Inflammatory macrophage treated with lipopolysaccharide for 1 hour (primary cell): Measurements from ENCODE around the gene SOX6.

Experiments used
- DNase-seq, 2 donors: peaks; one replicate each; pipeline ENCODE4 v3.0.0-alpha.2; 2020 to 2022

The SOX6 gene

DNA sequence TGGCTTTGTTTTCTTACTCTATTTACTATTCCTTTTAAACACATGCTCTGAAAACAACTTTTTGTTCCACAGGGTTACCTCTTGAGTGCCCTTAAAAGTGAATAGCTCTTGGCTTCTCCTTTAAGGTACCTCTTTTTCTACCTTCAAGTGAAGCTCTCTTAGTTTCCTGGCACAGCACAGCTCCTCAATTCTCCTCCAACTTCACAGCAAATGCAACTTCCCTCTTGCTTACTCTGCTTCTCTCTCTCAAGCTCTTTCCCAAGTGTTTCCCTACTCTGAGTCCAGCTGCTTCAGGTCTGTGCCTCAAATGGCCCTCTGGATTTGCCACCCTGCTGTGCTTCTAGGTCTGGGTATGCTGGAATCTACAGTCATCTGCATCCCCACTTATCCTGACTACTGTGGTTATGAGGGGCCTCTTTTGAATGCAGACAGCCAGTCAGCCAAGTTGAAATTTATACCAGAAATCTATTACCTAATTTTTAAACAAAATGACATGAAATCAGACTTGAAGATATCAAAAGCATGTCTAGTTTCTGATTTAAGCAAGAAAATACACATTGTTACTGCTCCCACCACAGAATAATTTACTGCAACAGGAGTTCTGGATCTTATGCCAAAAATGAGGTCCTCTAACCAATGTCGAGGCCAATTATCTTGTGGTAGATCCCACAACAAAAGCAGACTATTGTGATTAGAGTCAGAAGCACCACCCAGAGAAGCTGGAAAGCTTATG, 371.1 kb downstream of the SOX6 start:
- no peak for DNase-seq

DNA sequence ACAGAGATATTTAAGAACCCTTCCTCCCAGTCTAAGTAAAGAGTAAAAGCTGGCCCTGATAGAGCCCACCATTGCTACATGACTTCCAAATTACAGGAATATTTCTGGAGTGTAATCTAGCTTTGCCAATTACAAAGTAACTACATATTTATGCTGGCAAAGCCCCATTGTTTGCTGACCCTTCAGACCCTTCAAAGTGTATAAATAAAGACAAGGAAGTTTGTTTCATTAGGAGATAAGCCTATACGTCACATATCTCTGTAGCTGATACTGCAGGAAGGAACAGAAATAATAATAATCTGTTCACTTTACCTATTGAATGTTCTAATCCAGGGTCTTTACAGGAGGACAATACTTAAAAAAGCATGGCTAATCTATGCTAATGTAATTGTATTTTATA, 375.1 kb downstream of the SOX6 start:
- DNase-seq: no peak

DNA sequence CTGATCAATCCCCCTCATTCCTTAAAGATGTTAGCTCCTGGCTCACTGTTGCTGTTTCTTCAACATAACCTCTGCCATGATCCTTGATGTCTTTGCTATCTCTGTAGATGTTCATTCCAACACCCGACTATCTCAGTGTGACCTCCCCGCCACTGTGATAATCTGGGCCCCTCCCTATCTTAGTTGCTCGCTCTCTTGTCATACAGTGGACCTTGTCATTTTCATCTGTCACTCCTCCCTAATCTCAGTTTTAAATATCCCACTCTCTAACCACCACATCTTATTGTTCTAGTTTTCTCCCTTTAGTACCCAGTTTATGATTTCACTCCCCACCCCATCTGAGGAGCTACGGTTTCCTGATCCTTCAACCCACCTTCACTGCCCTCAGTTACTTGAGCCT, 379.2 kb downstream of the SOX6 start:
- no peak for DNase-seq

DNA sequence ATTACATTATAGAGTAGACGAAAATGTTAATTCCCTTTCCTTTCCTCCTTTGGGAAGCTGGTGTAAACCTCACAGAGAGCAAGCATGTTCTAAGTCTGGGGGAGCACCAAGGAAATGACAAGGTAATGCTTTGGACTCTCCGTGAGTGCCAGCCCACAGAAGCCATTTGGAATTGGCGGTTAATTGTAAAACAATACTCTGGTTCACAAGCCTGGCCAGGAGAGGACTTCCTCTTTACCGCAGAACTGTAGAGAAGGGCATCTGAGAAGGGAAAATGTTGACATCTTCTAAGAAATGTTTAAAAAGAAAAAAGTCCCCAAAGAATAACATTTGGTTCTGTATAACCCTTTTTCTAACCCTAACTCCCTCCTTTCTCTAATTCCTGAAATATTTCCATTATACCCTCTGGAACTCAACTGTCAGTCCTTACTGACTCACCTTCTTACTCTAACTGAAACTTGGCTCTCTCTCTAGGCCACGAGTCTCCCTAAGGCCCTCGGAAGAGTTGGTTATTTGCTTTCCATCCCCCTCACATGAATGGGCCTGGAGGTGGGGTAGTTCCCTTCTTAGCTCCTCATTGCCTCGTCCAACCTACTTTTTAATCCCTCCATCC, 379.8 kb downstream of the SOX6 start:
- no peak for DNase-seq

DNA sequence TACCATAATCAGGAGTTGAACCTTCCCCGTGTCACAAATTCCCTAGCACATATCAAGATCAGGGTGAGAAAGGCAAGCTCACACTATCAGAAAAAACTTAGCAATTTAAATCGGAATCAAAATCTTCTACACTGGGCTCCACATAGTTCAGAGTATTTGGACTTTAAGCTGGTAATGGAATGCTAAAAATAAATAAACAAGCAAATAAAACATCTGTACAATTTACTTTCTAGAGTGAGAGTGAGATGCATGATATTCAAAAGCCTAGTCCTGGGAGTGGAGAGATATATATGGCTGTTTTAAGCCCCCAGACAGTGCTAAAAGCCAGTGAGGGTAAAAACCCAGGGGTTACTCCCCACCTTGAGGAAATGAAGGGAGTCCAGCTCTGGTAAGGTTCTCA, 380.6 kb downstream of the SOX6 start:
- no peak for DNase-seq

DNA sequence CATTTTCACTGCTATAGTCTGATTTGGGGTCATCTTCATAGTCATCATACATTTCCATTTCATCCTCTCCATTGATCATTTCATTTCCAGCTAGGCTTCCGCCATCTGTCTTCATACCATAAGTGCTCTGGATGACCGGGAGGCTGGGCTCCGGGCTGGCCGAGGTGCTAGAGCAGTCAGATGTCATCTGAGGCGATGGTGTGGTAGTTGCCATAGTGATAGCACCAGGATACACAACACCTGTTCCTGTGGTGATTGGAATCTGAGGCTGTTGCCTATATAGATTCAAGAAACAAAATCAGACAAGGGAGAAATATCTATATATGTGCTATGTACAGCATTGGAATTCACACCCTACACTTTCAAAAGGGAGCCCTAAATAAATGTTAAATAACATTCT, 383.5 kb downstream of the SOX6 start:
- DNase-seq: no peak

DNA sequence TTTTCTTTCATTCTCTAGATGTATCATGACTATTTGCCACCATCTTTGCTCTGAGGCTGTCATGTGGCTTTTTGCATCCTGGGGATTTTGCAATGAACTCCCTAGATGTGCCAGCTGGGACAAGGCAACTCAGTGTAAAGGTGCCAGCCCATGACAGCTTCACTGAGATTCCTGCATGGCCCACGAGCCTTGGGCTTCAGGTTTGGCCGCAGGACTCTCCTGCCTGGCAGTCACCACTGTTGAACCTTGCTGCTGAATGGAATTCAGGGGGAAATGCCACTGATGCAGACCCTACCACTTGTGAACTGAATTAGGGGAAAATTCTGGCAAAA, 385.2 kb downstream of the SOX6 start:
- no peak for DNase-seq

DNA sequence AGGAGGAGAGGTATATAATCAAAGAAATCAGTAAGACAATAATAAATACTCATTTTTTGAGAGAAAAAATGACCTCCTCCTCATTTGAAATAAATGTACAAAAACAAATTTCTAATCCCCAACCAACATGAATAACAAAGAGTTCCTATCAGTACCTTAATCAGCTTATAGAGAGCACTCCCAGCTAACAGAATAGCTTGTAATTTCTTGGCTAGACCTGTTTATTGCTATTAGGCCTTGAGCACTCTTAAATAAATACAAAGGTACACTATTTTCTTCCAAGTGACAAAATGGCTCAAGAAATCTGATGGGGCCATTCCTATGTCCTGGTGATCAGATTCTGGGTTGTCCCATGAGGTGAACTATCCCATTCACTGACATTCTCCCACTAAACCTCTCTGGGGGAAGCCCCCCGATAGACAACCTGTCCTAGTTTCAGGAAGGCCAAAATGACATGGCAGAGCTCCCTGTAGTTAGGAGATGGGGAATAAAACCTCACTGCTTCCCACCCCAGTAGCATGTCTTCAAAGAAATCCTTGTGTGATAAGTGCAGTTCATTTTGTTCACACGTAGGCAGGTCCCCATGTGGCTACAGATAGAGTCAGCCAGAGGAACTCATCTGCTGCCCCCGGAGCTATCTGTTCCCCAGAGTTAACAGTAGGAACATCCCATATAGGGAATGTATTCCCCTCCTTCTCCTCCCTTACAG, 385.7 kb downstream of the SOX6 start:
- DNase-seq: no peak

DNA sequence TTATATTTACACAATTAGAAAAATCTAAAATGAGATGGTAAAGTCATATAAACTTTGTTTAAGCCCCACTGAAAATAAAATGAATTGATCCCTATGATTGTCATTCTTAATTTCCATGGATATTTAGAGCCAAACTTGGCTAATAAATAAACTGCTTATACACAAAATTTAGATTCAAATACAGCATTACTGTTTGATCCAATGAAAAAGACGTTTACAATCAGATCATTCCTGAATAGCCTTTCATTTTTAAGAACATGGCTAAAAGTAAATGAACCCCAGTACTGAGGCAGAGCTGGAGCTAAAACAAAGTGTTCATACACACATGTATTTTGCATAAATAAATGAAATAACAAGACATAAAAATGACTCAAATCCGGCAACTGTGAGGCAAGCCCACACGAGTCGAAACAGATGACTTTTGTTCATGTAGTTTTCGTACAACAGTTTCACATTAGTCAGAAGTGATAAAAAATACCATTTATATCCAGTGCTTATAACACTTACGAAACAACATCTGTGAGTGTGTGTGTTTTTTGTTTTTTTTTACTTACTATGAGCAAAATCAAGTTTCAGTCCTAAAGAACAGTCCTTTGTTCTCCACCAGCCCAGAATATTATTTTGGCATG, 386.5 kb downstream of the SOX6 start:
- peak in 1 of 2 donors; percentile 20 for DNase-seq

DNA sequence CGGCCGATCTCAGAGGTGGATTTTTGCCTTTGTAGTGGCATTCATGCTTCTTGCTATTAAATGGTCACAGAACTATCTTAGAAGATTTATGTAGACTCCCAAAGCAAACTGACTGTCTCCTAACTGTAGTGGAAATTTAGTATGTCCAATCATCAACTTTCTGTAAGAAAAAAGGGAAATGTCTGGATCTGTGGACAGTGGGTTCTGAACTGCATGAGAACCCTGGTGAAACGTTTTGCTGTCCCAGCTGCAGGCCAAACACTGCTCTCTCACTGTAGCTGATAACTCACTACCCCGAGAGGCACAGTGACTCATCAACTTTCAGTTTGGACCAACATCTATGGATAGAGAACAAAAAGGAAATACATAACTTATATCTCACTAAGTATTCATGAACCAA, 387.1 kb downstream of the SOX6 start:
- DNase-seq: peak; percentile 54 to 62

DNA sequence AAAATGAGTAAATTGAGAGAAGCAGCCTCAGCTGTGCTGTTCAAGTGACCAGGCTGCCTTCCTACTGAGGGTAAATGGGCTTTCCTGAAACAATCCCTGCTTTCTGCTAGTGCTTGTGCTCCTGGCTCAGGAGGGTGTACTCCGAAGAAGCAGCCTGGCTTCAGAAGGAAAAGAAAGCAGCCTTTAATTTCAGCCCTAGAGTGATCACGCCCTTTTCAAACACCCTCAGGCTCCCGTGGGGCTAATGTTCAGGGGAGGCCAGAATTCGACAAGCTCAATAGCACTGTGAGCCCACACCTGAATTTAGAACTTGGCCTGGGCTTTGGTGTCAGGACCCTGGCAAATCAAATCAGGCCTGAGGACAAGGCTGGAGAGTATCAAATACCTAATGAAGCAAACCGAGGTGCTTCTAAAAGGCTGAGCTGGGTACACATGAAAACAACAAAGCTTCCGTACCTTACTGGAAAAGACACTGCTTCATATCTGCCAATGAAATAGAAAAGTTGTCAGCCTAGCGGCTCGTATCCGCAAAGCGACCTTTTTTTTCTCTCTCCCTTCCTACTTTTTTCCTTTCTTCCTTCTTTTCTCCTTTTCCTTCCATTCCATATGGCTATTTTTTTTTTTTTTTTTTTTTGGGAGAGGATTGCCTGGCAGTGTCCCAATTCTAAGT, 387.8 kb downstream of the SOX6 start:
- no peak for DNase-seq

DNA sequence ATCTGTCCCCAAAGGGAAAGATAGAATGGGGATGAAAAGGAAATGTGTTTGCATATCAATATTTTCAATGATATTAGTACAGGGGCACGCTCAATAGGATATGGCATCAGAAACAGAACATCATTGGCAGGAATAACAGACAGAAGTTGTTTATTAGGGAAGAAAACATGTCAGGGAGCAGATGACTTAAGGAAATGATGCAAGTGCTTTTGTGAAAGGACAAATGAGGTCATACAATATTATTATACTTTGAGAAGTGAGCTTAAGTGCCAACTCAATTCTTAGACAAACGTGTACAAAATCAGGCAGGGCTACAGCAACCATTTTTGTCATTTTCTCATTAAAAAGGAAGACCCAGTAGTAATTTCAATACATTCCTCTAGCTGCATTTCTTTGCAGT, 388.4 kb downstream of the SOX6 start:
- peak; percentile 66 to 76 for DNase-seq

DNA sequence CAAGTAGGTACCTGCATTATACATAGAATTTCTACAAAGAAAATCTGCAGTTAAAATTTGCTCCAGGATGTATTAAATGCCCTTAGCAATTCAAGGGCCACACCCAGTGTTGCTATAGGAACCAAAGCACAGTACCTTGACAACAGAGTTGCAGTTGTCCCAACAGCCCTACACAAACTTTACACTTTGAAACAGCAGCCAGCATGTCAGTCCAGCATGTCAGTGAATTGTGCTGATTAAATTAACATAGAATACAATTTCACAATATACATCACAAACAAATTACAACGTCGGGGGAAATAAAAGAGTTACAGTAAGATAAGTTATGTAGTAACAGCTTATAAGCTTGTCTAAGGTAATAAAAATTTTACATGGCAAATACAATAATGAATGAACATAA, 389.2 kb downstream of the SOX6 start:
- no peak for DNase-seq

DNA sequence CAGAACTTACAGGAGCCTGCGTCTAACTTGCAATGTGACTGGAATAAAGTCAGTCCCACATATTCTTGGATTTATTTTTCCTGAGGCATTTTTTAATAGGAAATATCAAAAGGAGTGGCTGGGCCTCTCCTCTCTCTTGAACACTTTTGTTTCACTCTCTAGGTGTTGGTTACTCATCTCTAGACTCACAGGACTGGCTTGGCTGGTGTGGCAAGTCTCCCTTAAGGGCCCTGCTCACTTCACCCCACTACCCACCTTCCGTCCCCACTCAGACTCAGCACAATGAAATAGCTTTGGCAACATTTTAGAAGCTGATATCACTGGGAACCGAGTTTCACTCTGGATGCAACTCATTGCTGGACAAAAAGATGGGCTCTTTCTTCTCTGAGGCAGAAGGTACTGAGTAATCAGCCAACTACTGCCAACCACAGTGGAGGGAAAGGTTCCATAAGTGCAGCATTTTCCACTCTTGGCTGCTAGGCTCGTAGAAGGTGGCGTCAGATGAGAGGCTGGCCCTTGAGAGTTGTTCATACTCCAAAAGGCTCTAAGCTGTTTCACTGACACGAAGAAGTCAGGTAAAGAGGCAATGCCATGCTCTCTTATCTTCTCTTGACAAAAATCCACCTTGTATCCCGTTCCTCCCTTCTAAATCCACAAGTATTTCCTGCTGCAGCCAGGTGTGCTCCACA, 390.6 kb downstream of the SOX6 start:
- DNase-seq: no peak

DNA sequence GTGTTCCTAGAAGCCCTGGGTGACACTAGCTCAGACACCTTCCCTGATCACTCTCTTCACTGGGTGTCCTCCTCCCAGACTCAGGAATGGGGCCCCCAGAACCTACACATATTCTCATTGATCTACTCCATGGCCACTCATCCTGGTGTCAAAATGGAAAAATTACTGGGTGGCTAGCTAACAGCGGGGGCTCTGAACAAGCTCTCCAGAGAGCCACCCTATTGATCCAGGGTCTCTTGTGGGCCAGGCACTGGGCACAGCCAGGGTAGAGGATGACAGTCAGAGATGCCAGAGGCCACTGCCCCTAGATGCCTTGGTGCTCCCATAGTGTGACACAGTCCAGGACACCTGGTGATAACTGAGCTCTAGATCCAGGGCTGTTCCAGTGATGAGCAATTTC, 393.1 kb downstream of the SOX6 start:
- DNase-seq: no peak

DNA sequence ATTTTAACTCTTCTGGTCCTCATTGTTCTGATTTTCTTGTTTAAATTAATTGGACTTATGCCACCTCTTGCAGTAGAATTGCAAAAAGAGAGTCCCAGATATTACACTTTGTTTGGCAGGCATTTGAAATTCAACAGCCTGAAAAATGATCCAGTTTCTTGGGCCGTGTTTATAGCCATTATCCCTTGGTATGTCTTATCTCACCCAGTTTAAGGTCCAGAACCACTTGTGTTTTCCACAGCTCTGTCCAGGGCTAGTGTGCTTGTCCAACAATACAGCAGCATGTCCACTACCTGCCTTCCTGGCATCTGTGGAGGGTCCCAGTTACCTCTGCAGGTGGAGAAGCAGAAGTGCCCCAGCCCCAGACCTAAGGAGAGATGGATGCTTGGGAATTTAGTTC, 397.4 kb downstream of the SOX6 start:
- DNase-seq: no peak

DNA sequence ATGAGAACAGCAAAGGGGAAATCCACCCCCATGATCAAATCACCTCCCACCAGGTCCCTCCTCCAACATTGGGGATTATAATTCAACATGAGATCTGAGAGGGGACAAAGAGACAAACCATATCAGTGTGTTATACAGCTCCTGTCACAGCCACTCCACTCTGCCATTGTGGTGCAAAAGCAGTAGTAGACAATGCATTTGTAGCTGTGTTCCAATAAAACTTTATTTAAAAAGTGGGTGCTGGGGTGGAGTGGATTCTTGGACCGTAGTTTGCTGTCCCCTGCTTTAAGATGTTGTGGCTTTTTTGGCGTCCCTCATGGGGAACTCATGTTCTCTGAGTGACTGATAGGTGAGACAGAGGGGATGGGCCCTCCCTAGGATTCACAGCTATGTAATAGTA, 399.1 kb downstream of the SOX6 start:
- DNase-seq: no peak

DNA sequence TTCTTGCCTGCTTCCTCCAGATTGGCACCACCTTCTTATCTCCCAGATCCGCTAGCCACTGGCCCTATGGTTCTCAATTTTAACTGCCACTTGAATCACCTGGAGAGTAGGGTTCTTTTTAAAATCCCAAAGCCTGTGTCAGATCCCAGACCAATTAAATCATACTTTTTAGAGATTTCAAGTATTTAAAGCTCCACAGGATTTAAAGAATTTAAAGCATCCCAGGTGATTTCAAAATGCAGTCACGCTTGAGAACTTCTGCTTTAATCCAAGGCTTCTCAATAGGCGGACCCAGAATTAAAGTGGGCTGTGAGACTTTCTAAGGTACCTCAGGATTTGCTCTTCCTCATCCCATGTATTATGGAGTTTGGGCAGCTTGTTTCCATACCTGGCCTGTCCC, 400.0 kb downstream of the SOX6 start:
- DNase-seq: no peak

DNA sequence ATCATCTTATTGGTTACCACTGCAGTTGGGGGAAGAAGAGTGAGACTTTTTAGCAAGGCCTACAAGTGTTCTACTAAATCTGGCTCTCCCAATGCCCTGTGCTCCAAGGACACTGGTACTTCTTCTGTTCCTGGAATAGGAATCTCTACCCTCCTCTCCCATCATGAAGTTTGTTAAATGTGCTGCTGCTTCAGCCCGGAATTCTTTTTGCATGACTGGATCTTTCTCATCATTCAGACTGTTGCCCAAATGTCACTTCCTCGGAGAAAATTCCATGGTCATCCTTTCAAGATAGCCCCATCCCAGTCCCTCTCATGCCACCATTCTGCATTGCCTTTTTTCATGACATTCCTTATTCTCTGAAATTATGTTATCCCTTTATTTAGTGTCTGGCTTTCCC, 400.8 kb downstream of the SOX6 start:
- DNase-seq: no peak

DNA sequence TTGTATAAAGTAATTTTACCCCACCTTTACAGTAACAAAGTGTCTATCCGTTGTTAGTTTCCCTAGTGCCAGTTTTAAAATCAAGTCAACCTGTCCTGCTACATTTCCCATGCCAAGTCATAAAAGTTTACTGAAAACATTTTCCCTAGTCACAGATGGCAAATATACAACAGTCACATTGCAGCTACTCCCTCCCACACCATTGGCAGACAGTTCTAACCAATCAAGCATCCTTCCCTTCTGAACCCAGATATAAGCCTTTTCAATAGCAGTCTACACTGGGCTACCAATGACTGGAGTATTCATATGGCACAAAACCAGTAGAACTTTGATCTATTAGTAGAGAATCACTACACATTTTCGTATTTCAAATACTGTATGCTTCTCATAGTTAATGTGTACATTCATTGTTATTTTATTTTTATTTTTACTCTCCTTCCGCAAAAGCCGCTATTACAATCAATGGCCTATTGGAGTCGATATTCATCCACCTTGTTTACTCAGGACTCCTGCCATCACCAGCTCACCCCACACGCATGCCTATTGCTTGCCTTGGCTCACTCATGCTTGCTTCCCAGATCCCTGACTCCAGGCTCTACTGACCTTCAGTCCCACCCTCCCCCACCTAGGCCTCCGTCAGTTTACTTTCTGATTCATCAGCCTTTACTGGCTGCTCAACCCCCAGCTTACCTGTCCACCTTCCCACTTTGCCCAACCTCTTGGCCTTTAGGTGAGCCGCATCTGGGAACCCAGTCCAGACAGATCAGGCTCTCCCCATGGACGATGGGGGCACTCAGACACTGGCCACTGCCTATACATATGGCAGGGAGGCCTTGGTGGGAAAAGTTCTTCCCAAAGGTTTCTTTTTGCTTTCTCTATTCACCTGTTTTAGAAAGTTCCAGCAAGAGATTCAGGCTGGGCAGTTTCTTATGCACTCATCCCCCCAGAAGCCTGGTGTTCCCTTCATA, 408.4 kb downstream of the SOX6 start:
- DNase-seq: no peak

DNA sequence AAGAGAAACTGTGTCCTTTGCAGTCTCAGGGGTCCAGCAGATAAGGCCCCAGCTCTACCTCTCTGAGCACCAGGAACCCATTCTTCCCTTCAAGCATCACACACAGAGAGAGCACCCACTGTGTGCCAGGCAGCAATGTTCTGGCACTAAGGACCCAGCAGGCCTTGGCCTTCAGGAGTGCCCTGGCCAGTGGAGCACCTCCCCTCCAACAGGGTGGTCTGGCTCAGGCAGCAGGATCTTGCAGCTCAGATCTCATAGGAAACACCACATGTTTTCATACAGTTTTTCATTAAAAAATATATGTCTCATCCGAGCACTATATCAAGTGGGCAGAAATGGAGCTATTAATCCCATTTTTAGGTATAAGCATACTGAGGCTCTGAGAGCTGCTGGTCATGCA, 410.6 kb downstream of the SOX6 start:
- DNase-seq: no peak

DNA sequence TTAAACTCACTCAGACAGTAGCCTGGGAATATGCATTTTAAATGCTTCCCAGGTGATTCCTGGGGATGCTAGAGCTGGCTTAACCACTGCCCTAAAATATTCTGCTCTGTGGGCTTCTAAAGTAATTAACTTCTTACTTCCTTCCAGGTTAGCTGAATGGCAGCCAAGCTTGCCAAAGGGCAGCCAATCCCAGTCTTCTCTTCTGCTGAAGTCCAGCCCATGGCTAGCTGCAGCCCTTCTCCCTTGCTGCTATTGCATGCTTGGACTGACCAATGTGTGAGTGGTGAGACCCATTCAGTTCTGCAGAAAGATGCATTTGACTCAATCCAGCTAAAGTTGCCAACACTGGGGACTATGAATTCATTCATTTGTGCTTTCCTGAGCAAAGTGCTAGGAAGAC, 411.9 kb downstream of the SOX6 start:
- no peak for DNase-seq
